WTC11 (cell line): Measurements from ENCODE around the gene SAYSD1. TPM values are rescaled to one million over a fixed set of nuclear protein-coding genes. Genes with fewer than 3 reads are reported as not detected.

Experiments
- ATAC-seq: fragments of 200-7000 bp; cut with Tn5 transposase; 2 replicates; pipeline ENCODE4 v1.10.0; 2021; ENCODE audit warnings: mild to moderate bottlenecking, moderate library complexity
- CTCF ChIA-PET: fragments of 300-600 bp; sonication (Branson Sonifier 250); formaldehyde crosslinking; loops from one replicate; lab custom pipeline; 2021; ENCODE audit warnings: antibody characterized with exemption; lab: Charles Lee
- POLR2A ChIA-PET: fragments of 350-600 bp; sonication (Branson Sonifier 250); formaldehyde crosslinking; loops from one replicate; lab custom pipeline; 2021; ENCODE audit warnings: antibody characterized with exemption; lab: Charles Lee
- DNase-seq: peaks from one replicate; pipeline ENCODE4 v3.0.0; 2021; ENCODE audit warnings: low spot score
- H3K27ac Mint-ChIP-seq: 2 replicates; pipeline ENCODE4 v1.8.0; 2021; ENCODE audit warnings: mixed read lengths
- H3K27me3 Mint-ChIP-seq: 2 replicates; pipeline ENCODE4 v1.8.0; 2021; ENCODE audit warnings: low read depth, mild to moderate bottlenecking, moderate library complexity, mixed read lengths
- H3K36me3 Mint-ChIP-seq: 2 replicates; pipeline ENCODE4 v1.8.0; 2021; ENCODE audit warnings: mixed read lengths
- H3K4me1 Mint-ChIP-seq: 2 replicates; pipeline ENCODE4 v1.8.0; 2022; ENCODE audit warnings: mixed read lengths
- H3K4me3 Mint-ChIP-seq: 2 replicates; pipeline ENCODE4 v1.8.0; 2021; ENCODE audit warnings: mild to moderate bottlenecking, moderate library complexity, mixed read lengths
- H3K9me3 Mint-ChIP-seq: 2 replicates; pipeline ENCODE4 v1.8.0; 2021; ENCODE audit warnings: mixed read lengths
- ATF1 ChIP-seq: sonication (generic); formaldehyde crosslinking; IDR thresholded peaks from 2 replicates; pipeline ENCODE4 v1.8.1; 2023; ENCODE audit warnings: mild to moderate bottlenecking, moderate library complexity, missing genetic modification reagents
- CREM ChIP-seq: sonication (generic); formaldehyde crosslinking; IDR thresholded peaks from 2 replicates; pipeline ENCODE4 v1.8.1; 2022; ENCODE audit warnings: mild to moderate bottlenecking, missing genetic modification reagents, moderate library complexity
- ELF4 ChIP-seq: sonication (generic); formaldehyde crosslinking; IDR thresholded peaks from 2 replicates; pipeline ENCODE4 v1.8.1; 2022; ENCODE audit warnings: low read depth, mild to moderate bottlenecking, moderate library complexity, missing genetic modification reagents
- ESRRA ChIP-seq: sonication (generic); formaldehyde crosslinking; IDR thresholded peaks from 2 replicates; pipeline ENCODE4 v1.8.1; 2022; ENCODE audit warnings: mild to moderate bottlenecking, missing genetic modification reagents, borderline replicate concordance
- FOXP1 ChIP-seq: sonication (generic); formaldehyde crosslinking; IDR thresholded peaks from 2 replicates; pipeline ENCODE4 v1.8.0; 2022; ENCODE audit warnings: missing genetic modification reagents, mild to moderate bottlenecking, moderate library complexity, borderline replicate concordance
- GRHL2 ChIP-seq: fragments of 250-450 bp; sonication (Bioruptor Pico); IDR thresholded peaks from 2 replicates; pipeline ENCODE4 v1.8.0; 2022; ENCODE audit warnings: mild to moderate bottlenecking, moderate library complexity; ENCODE audit not compliant: insufficient replicate concordance, severe bottlenecking
- HMGA2 ChIP-seq: fragments of 250-450 bp; sonication (Bioruptor Pico); IDR thresholded peaks from 2 replicates; pipeline ENCODE4 v1.4.0; 2021; ENCODE audit warnings: mild to moderate bottlenecking, moderate library complexity
- JAZF1 ChIP-seq: fragments of 250-450 bp; sonication (Bioruptor Pico); IDR thresholded peaks from 2 replicates; pipeline ENCODE4 v1.9.0; 2021; ENCODE audit warnings: moderate library complexity, mild to moderate bottlenecking, inconsistent platforms
- KAT7 ChIP-seq: sonication (generic); formaldehyde crosslinking; IDR thresholded peaks from 2 replicates; pipeline ENCODE4 v1.8.1; 2023; ENCODE audit warnings: missing genetic modification reagents, mild to moderate bottlenecking, borderline replicate concordance
- MXD4 ChIP-seq: fragments of 250-450 bp; sonication (Bioruptor Pico); IDR thresholded peaks from 2 replicates; pipeline ENCODE4 v1.8.0; 2021; ENCODE audit warnings: mild to moderate bottlenecking, moderate library complexity, borderline replicate concordance
- NR2C2 ChIP-seq: sonication (generic); formaldehyde crosslinking; IDR thresholded peaks from 2 replicates; pipeline ENCODE4 v1.8.0; 2022; ENCODE audit warnings: mild to moderate bottlenecking, missing genetic modification reagents
- NR3C1 ChIP-seq: sonication (generic); formaldehyde crosslinking; conservative IDR thresholded peaks from 2 replicates; pipeline ENCODE4 v1.8.1; 2023; ENCODE audit warnings: low read depth, mild to moderate bottlenecking, missing genetic modification reagents
- OVOL2 ChIP-seq: fragments of 250-450 bp; sonication (Bioruptor Pico); IDR thresholded peaks from 2 replicates; pipeline ENCODE4 v1.9.0; 2021; ENCODE audit warnings: mild to moderate bottlenecking, borderline replicate concordance
- RELA ChIP-seq: sonication (generic); formaldehyde crosslinking; IDR thresholded peaks from 2 replicates; pipeline ENCODE4 v1.8.1; 2022; ENCODE audit warnings: missing genetic modification reagents, mild to moderate bottlenecking, borderline replicate concordance
- SMAD3 ChIP-seq: sonication (generic); formaldehyde crosslinking; IDR thresholded peaks from 2 replicates; pipeline ENCODE4 v1.8.0; 2022; ENCODE audit warnings: missing genetic modification reagents, mild to moderate bottlenecking, borderline replicate concordance
- SOX15 ChIP-seq: fragments of 250-450 bp; sonication (Bioruptor Pico); IDR thresholded peaks from 2 replicates; pipeline ENCODE4 v1.9.0; 2021; ENCODE audit warnings: mild to moderate bottlenecking
- TP53 ChIP-seq: sonication (generic); formaldehyde crosslinking; IDR thresholded peaks from 2 replicates; pipeline ENCODE4 v1.8.1; 2023; ENCODE audit warnings: mild to moderate bottlenecking, missing genetic modification reagents
- ZNF263 ChIP-seq: sonication (generic); formaldehyde crosslinking; IDR thresholded peaks from 2 replicates; pipeline ENCODE4 v1.8.1; 2022; ENCODE audit warnings: low read depth, mild to moderate bottlenecking, moderate library complexity, missing genetic modification reagents
- ZNF671 ChIP-seq: fragments of 250-450 bp; sonication (Bioruptor Pico); IDR thresholded peaks from 2 replicates; pipeline ENCODE4 v1.8.0; 2021; ENCODE audit warnings: mild to moderate bottlenecking
- total RNA-seq: library from RNA; stranded (reverse); gene quantifications from 3 replicates; pipeline ENCODE4 v1.2.3, GENCODE V29; 2021
- TF ChIP-seq, protein P1 (sequence below): sonication (generic); formaldehyde crosslinking; IDR thresholded peaks from 2 replicates; pipeline ENCODE4 v1.8.0; 2022; ENCODE audit warnings: mild to moderate bottlenecking, missing genetic modification reagents
- TF ChIP-seq, protein P2 (sequence below): fragments of 250-450 bp; sonication (Bioruptor Pico); IDR thresholded peaks from 2 replicates; pipeline ENCODE4 v1.9.0; 2021; ENCODE audit warnings: moderate library complexity, mild to moderate bottlenecking, inconsistent platforms, borderline replicate concordance
- TF ChIP-seq, protein P3 (sequence below): fragments of 250-450 bp; sonication (Bioruptor Pico); IDR thresholded peaks from 2 replicates; pipeline ENCODE4 v2.1.2; 2022; ENCODE audit warnings: mild to moderate bottlenecking, moderate library complexity
- TF ChIP-seq, protein P4 (sequence below): sonication (generic); formaldehyde crosslinking; IDR thresholded peaks from 2 replicates; pipeline ENCODE4 v1.8.0; 2022; ENCODE audit warnings: mild to moderate bottlenecking, missing genetic modification reagents
- TF ChIP-seq, protein P5 (sequence below): sonication (generic); formaldehyde crosslinking; conservative IDR thresholded peaks from 2 replicates; pipeline ENCODE4 v1.8.1; 2022; ENCODE audit warnings: mild to moderate bottlenecking, missing genetic modification reagents
- TF ChIP-seq, protein P6 (sequence below): fragments of 250-450 bp; sonication (Bioruptor Pico); conservative IDR thresholded peaks from 2 replicates; pipeline ENCODE4 v1.9.0; 2021; ENCODE audit warnings: mild to moderate bottlenecking
- TF ChIP-seq, protein P7 (sequence below): sonication (generic); formaldehyde crosslinking; IDR thresholded peaks from 2 replicates; pipeline ENCODE4 v1.8.0; 2023; ENCODE audit warnings: missing genetic modification reagents
- TF ChIP-seq, protein P8 (sequence below): fragments of 200-600 bp; IDR thresholded peaks from 2 replicates; pipeline ENCODE4 v1.8.0; 2022; ENCODE audit warnings: antibody characterized with exemption
- TF ChIP-seq, protein P9 (sequence below): fragments of 250-450 bp; sonication (Bioruptor Pico); IDR thresholded peaks from 2 replicates; pipeline ENCODE4 v1.9.0; 2021; ENCODE audit warnings: mild to moderate bottlenecking

SAYSD1 gene
- total RNA-seq, 1 experiment from 2014 or later, result 7.4 TPM

DNA sequence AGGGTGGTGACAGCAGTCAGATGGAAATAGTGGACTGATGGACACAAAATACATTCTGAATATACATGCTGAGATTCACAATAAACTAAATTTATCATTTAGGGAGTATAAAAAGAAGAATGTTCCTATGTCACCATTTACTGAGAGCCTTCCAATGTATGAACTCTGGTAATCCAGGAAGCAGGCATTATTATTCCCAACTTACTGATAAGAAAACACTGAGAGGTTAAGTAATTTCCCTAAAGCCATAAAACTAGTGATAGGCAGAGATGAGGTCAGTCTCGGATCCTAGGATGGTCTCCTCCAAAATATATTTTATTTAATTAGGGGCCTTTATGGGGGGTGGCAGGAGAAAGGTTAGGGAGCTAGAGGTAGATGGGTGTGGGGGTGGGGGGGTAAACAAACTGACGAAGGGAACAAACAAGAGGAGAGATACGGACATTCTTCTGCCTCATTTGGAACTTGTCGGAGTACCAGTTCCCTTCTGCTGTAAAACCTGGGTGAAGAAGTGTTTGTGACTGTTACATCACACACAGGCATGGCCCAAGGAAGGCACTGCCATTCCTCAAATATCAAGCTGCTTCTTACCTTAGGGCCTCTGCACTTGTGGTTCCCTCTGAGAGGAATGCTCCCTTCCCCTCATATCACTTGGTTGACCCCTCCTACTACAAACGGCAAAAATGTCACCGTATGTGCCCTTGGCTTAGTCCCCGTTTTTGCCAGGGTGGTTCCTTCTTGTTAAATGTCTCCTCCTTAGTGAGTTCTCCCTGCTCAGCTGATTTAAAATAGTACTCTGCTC is 6.7 kb downstream of the SAYSD1 start (continued):
- no peak for TF ChIP-seq OVOL2 (CRISPR knock-in tag)
- TF ChIP-seq SOX15, result no peak
- TF ChIP-seq SMAD3 (CRISPR knock-in tag), result no peak
- TF ChIP-seq, protein P1, sequence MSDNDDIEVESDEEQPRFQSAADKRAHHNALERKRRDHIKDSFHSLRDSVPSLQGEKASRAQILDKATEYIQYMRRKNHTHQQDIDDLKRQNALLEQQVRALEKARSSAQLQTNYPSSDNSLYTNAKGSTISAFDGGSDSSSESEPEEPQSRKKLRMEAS (CRISPR knock-in tag), result no peak
- no peak for TF ChIP-seq KAT7 (CRISPR knock-in tag)
- TF ChIP-seq, protein P2, sequence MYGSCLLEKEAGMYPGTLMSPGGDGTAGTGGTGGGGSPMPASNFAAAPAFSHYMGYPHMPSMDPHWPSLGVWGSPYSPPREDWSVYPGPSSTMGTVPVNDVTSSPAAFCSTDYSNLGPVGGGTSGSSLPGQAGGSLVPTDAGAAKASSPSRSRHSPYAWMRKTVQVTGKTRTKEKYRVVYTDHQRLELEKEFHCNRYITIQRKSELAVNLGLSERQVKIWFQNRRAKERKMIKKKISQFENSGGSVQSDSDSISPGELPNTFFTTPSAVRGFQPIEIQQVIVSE (CRISPR knock-in tag), result no peak
- TF ChIP-seq, protein P3, sequence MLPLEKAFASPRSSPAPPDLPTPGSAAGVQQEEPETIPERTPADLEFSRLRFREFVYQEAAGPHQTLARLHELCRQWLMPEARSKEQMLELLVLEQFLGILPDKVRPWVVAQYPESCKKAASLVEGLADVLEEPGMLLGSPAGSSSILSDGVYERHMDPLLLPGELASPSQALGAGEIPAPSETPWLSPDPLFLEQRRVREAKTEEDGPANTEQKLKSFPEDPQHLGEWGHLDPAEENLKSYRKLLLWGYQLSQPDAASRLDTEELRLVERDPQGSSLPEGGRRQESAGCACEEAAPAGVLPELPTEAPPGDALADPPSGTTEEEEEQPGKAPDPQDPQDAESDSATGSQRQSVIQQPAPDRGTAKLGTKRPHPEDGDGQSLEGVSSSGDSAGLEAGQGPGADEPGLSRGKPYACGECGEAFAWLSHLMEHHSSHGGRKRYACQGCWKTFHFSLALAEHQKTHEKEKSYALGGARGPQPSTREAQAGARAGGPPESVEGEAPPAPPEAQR (CRISPR knock-in tag), result no peak
- no peak for TF ChIP-seq MXD4 (CRISPR knock-in tag)
- TF ChIP-seq NR3C1 (CRISPR knock-in tag), result no peak
- no peak for TF ChIP-seq ESRRA (CRISPR knock-in tag)
- no peak for TF ChIP-seq FOXP1
- TF ChIP-seq, protein P4, sequence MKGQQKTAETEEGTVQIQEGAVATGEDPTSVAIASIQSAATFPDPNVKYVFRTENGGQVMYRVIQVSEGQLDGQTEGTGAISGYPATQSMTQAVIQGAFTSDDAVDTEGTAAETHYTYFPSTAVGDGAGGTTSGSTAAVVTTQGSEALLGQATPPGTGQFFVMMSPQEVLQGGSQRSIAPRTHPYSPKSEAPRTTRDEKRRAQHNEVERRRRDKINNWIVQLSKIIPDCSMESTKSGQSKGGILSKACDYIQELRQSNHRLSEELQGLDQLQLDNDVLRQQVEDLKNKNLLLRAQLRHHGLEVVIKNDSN (CRISPR knock-in tag), result no peak

DNA sequence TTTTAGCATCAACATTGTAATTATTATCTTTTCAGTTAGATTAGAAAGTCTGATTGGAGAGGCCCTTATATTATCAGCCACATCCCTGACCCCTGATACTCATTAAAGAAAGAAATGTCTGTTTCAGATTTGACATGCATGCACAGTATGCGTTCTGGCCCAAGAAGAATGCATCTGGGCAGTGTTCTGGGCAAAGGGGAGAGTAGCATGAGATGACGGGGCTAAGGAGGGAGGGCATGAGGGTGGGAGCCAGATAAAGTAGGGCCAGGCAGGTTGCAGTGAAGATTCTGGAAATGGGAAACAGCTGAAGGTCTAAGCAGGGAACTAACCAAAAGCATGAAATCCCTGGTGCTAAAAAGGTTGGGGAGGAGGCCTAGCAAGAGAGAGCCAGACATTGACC is 7.3 kb downstream of the SAYSD1 start:
- H3K9me3 Mint-ChIP-seq, result no peaks in the 10 kb centered on the region
- DNase-seq (no peak), ATAC-seq (no peak)
- H3K4me3 Mint-ChIP-seq, result no peak overlapping the region
- H3K27ac Mint-ChIP-seq, result no peak overlapping the region
- H3K27me3 Mint-ChIP-seq, result no peaks in the 10 kb centered on the region
- CTCF ChIA-PET, result no interaction called here
- POLR2A ChIA-PET, result no interaction called here
- no peaks in the 10 kb centered on the region for H3K4me1 Mint-ChIP-seq
- no peaks in the 10 kb centered on the region for H3K36me3 Mint-ChIP-seq
- TF ChIP-seq RELA (CRISPR knock-in tag) (no peak), TP53 (CRISPR knock-in tag) (no peak), ATF1 (CRISPR knock-in tag) (no peak), HMGA2 (CRISPR knock-in tag) (no peak), CREM (no peak), ELF4 (CRISPR knock-in tag) (no peak), ZNF671 (no peak), GRHL2 (CRISPR knock-in tag) (no peak), ZNF263 (CRISPR knock-in tag) (no peak), NR2C2 (CRISPR knock-in tag) (no peak), JAZF1 (CRISPR knock-in tag) (no peak)
- TF ChIP-seq, protein P5, sequence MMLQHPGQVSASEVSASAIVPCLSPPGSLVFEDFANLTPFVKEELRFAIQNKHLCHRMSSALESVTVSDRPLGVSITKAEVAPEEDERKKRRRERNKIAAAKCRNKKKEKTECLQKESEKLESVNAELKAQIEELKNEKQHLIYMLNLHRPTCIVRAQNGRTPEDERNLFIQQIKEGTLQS (CRISPR knock-in tag), result no peak
- TF ChIP-seq, protein P6, sequence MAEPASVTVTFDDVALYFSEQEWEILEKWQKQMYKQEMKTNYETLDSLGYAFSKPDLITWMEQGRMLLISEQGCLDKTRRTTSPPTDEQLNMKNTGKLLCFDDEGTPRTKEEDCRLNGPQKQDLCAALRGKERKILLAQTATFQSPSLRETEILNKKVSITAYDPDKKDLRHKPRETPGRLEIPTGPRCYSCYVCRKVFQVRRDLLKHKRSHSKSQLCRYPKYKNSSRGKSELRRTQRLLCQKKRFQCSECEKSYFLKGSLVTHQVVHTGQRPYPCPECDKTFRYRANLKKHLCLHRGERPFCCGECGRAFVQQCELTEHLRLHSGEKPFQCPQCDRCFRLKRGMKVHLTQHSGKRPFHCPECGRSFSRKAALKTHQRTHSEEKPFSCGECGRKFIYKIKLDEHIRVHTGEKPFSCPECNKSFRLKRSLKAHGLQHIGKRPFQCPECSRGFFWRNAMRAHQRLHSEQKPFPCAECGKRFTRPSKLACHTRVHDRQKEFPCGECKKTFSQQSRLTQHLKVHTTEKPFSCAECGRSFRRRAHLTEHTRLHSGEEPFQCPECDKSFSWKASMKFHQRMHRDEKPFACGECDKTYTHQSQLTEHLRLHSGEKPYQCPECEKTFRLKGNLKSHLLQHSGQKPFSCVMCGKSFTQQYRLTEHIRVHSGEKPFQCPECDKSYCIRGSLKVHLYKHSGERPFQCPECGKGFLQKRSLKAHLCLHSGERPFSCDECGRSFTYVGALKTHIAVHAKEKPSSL (CRISPR knock-in tag), result no peak
- TF ChIP-seq, protein P7, sequence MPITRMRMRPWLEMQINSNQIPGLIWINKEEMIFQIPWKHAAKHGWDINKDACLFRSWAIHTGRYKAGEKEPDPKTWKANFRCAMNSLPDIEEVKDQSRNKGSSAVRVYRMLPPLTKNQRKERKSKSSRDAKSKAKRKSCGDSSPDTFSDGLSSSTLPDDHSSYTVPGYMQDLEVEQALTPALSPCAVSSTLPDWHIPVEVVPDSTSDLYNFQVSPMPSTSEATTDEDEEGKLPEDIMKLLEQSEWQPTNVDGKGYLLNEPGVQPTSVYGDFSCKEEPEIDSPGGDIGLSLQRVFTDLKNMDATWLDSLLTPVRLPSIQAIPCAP (CRISPR knock-in tag), result no peak
- TF ChIP-seq, protein P8, sequence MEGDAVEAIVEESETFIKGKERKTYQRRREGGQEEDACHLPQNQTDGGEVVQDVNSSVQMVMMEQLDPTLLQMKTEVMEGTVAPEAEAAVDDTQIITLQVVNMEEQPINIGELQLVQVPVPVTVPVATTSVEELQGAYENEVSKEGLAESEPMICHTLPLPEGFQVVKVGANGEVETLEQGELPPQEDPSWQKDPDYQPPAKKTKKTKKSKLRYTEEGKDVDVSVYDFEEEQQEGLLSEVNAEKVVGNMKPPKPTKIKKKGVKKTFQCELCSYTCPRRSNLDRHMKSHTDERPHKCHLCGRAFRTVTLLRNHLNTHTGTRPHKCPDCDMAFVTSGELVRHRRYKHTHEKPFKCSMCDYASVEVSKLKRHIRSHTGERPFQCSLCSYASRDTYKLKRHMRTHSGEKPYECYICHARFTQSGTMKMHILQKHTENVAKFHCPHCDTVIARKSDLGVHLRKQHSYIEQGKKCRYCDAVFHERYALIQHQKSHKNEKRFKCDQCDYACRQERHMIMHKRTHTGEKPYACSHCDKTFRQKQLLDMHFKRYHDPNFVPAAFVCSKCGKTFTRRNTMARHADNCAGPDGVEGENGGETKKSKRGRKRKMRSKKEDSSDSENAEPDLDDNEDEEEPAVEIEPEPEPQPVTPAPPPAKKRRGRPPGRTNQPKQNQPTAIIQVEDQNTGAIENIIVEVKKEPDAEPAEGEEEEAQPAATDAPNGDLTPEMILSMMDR, result no peak
- TF ChIP-seq, protein P9, sequence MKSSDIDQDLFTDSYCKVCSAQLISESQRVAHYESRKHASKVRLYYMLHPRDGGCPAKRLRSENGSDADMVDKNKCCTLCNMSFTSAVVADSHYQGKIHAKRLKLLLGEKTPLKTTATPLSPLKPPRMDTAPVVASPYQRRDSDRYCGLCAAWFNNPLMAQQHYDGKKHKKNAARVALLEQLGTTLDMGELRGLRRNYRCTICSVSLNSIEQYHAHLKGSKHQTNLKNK, result no peak
